OCI-LY7 (cell line): ENCODE results near the gene PHOX2B. TPM values are rescaled to one million over a fixed set of nuclear protein-coding genes. Genes with fewer than 3 reads are reported as not detected.

Experiments
- BruUV-seq: library from RNA; stranded (reverse); fragments of 400-500 nt; replicated peaks from 2 replicates; lab custom pipeline; 2021; lab: Mats Ljungman, UMichigan
- CTCF ChIA-PET: fragments of 300-600 bp; sonication (Branson Sonifier 250); formaldehyde crosslinking; loops from one replicate; lab custom pipeline; 2022; ENCODE audit warnings: antibody characterized with exemption; ENCODE audit not compliant: unreplicated experiment; lab: Charles Lee
- POLR2A ChIA-PET: fragments of 300-600 bp; sonication (Branson Sonifier 250); formaldehyde crosslinking; loops from one replicate; lab custom pipeline; 2022; ENCODE audit warnings: antibody characterized with exemption; lab: Charles Lee
- DNase-seq: peaks from one replicate; pipeline ENCODE4 v3.0.0-alpha.2; 2015; ENCODE audit warnings: low spot score
- H2AFZ ChIP-seq: fragments of 200-600 bp; sonication (generic), shearing (Covaris generic); 2 replicates; pipeline ENCODE4 v1.6.1; 2014; ENCODE audit warnings: mild to moderate bottlenecking, antibody characterized with exemption, low read length, moderate library complexity
- H3K27ac ChIP-seq: fragments of 200-600 bp; sonication (generic); 2 replicates; pipeline ENCODE4 v1.5.1; 2014; ENCODE audit warnings: mixed run types, low read depth, mild to moderate bottlenecking, moderate library complexity, low read length, inconsistent platforms; ENCODE audit not compliant: poor library complexity, severe bottlenecking
- H3K36me3 ChIP-seq: fragments of 200-600 bp; sonication (generic); 2 replicates; pipeline ENCODE4 v1.6.1; 2014; ENCODE audit warnings: mild to moderate bottlenecking, antibody characterized with exemption, low read length, moderate library complexity, mixed read lengths; ENCODE audit not compliant: insufficient read depth
- H3K4me1 ChIP-seq: fragments of 200-600 bp; sonication (generic); 2 replicates; pipeline ENCODE4 v1.5.1; 2014; ENCODE audit warnings: mild to moderate bottlenecking, low read length; ENCODE audit not compliant: insufficient read depth, poor library complexity, severe bottlenecking
- H3K4me2 ChIP-seq: fragments of 200-600 bp; sonication (generic); 2 replicates; pipeline ENCODE4 v1.6.1; 2014; ENCODE audit warnings: mild to moderate bottlenecking, low read length
- H3K4me3 ChIP-seq: fragments of 200-600 bp; sonication (generic); 2 replicates; pipeline ENCODE4 v1.5.1; 2014; ENCODE audit warnings: mild to moderate bottlenecking, low read depth, low read length; ENCODE audit not compliant: poor library complexity, severe bottlenecking
- H3K79me2 ChIP-seq: fragments of 200-600 bp; sonication (generic); 2 replicates; pipeline ENCODE4 v1.6.1; 2016; ENCODE audit warnings: low read depth, mild to moderate bottlenecking, low read length, moderate library complexity, mixed read lengths; ENCODE audit not compliant: insufficient read depth
- H3K9me2 ChIP-seq: fragments of 200-600 bp; sonication (generic); 2 replicates; pipeline ENCODE4 v1.6.1; 2016; ENCODE audit warnings: mild to moderate bottlenecking, low read length, mixed read lengths; ENCODE audit not compliant: insufficient read depth
- H3K9me3 ChIP-seq: fragments of 200-600 bp; sonication (generic); 2 replicates; pipeline ENCODE4 v1.6.1; 2014; ENCODE audit warnings: mild to moderate bottlenecking, mixed run types, low read length, mixed read lengths
- H4K20me1 ChIP-seq: fragments of 200-600 bp; sonication (generic); 2 replicates; pipeline ENCODE4 v1.6.1; 2014; ENCODE audit warnings: mild to moderate bottlenecking, antibody characterized with exemption, low read length, moderate library complexity, mixed read lengths; ENCODE audit not compliant: insufficient read depth
- CTCF ChIP-seq: fragments of 200-600 bp; sonication (generic); conservative IDR thresholded peaks from 2 replicates; pipeline ENCODE4 v1.5.1; 2014; ENCODE audit warnings: mild to moderate bottlenecking, antibody characterized with exemption, low read length, moderate library complexity, mixed read lengths
- EZH2phosphoT487 ChIP-seq: fragments of 200-600 bp; sonication (generic); IDR thresholded peaks from 2 replicates; pipeline ENCODE4 v1.6.1; 2018; ENCODE audit warnings: low read depth, borderline replicate concordance, mild to moderate bottlenecking, mixed run types, antibody characterized with exemption, low read length, moderate library complexity, mixed read lengths
- intact Hi-C: fragments of 100-400 bp; cut with micrococcal nuclease; formaldehyde crosslinking; loops from one replicate; pipeline ENCODE4 v1.10.0; 2022; ENCODE audit not compliant: unreplicated experiment
- total RNA-seq, 2 experiments: library from RNA; depleted of rRNA in 1 of 2; stranded (reverse); fragments of >200 nt in 1 of 2; shearing (Covaris generic) in 1 of 2; gene quantifications; 2 replicates each; pipeline ENCODE4 v1.2.3, GENCODE V29; 2014 to 2022

PHOX2B gene
- total RNA-seq, 2 experiments from 2014 or later: not detected

DNA sequence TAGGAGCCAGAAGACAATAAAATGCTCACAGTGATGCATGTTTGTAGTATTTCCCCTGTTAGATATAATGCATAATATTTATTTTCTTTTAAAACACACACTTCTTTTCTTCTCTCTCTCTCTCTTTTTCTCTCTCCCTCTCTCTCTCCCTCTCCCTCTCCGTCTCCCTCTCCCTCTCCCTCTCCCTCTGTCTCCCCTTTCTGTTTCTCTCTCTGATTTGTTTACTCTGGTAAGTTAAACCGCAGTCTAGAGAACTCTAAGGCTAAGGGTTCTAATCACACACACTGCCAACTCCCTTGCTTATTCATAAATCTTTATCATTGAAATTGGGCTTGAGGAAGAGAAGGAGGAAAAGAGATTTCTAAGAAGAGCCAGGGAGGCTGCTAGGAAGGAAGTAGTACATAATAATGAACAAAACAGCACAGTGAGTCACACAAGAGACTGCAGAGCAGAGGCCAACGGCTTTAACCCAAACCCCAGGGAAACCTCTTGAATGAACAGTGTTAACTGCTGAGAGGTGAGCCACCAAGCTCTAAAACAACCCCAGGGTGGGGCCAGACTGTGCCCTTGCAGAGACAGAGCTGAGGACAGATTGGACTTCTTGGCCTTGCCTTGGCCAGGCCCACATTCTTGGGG, 9.1 kb upstream of the PHOX2B start:
- H3K4me2 ChIP-seq: no peak overlapping the region
- H3K4me1 ChIP-seq: no peaks in the 10 kb centered on the region
- POLR2A ChIA-PET: no interaction called here
- no peak overlapping the region for H3K4me3 ChIP-seq
- no peak for DNase-seq
- no peak overlapping the region for H3K27ac ChIP-seq
- no peak for TF ChIP-seq CTCF
- TF ChIP-seq EZH2phosphoT487: no peak
- H4K20me1 ChIP-seq: no peaks in the 10 kb centered on the region
- no peaks in the 10 kb centered on the region for H3K9me3 ChIP-seq
- BruUV-seq: no TSS peak
- H3K79me2 ChIP-seq: no peaks in the 10 kb centered on the region
- CTCF ChIA-PET: no interaction called here
- no peaks in the 10 kb centered on the region for H3K36me3 ChIP-seq
- no peaks in the 10 kb centered on the region for H3K9me2 ChIP-seq
- H2AFZ ChIP-seq: no peak overlapping the region
- intact Hi-C loops: no loop called here

GRCh38 chr4:41753942-41754341, 5.4 kb upstream of the PHOX2B start:
- TF ChIP-seq CTCF: no peak
- POLR2A ChIA-PET: no interaction called here

GRCh38 chr4:41752081-41752836, 3.7 kb upstream of the PHOX2B start:
- BruUV-seq: no TSS peak
- Histone ChIP-seq H3K4me2 (no peak overlapping the region), H2AFZ (no peak overlapping the region), H3K9me3 (no peaks in the 10 kb centered on the region), H3K9me2 (no peaks in the 10 kb centered on the region), H3K27ac (no peak overlapping the region), H3K4me3 (no peak overlapping the region), H3K79me2 (no peaks in the 10 kb centered on the region), H4K20me1 (no peaks in the 10 kb centered on the region), H3K36me3 (no peaks in the 10 kb centered on the region), H3K4me1 (no peaks in the 10 kb centered on the region)
- no peak for DNase-seq
- TF ChIP-seq EZH2phosphoT487: no peak
- TF ChIP-seq CTCF: no peak
- CTCF ChIA-PET: no interaction called here
- intact Hi-C loops: no loop called here
- POLR2A ChIA-PET: no interaction called here

More at GRCh38 chr4:41753942-41754341, 5.4 kb upstream of the PHOX2B start:
- no peaks in the 10 kb centered on the region for H3K9me3 ChIP-seq
- no peaks in the 10 kb centered on the region for H4K20me1 ChIP-seq
- no peak overlapping the region for H3K4me2 ChIP-seq
- no peak for DNase-seq
- BruUV-seq: no TSS peak
- CTCF ChIA-PET: no interaction called here
- intact Hi-C loops: no loop called here
- H2AFZ ChIP-seq: no peak overlapping the region
- H3K27ac ChIP-seq: no peak overlapping the region
- no peaks in the 10 kb centered on the region for H3K4me1 ChIP-seq
- H3K4me3 ChIP-seq: no peak overlapping the region
- no peaks in the 10 kb centered on the region for H3K36me3 ChIP-seq
- H3K79me2 ChIP-seq: no peaks in the 10 kb centered on the region
- no peaks in the 10 kb centered on the region for H3K9me2 ChIP-seq
